Mucosa of descending colon (tissue), 3 donors: ENCODE data around the gene PRXL2A. TPM values are rescaled to one million over a fixed set of nuclear protein-coding genes. Genes with fewer than 3 reads are reported as not detected.

ENCODE experiments used
- ATAC-seq: fragments of 200-7000 bp; cut with Tn5 transposase; one replicate; pipeline ENCODE4 v1.9.1; 2020; ENCODE audit warnings: mild to moderate bottlenecking, moderate library complexity
- DNase-seq, 3 donors: peaks; one replicate each; pipeline ENCODE4 v3.0.0-alpha.2; 2020
- H3K36me3 ChIP-seq: fragments of 200-600 bp; one replicate; pipeline ENCODE4 v1.8.0; 2021; ENCODE audit warnings: low read depth, mild to moderate bottlenecking
- H3K4me1 ChIP-seq: fragments of 200-600 bp; one replicate; pipeline ENCODE4 v1.8.0; 2021; ENCODE audit warnings: low read depth, mild to moderate bottlenecking
- H3K4me3 ChIP-seq: fragments of 200-600 bp; one replicate; pipeline ENCODE4 v1.8.0; 2021; ENCODE audit warnings: mild to moderate bottlenecking
- H3K9me3 ChIP-seq: fragments of 200-600 bp; one replicate; pipeline ENCODE4 v1.8.0; 2021; ENCODE audit warnings: mild to moderate bottlenecking
- intact Hi-C, 2 donors: fragments of 100-400 bp; cut with DNase I in 1 of 2; cut with micrococcal nuclease in 1 of 2; formaldehyde crosslinking; loops; one replicate each; pipeline versions ENCODE4 v1.11.0 to v1.11.1; 2022; cut with DNase I, micrococcal nuclease
- total RNA-seq, 3 donors: library from RNA; stranded (reverse); fragmentation: NEBNext Ultra II Directional in 2 of 3; extraction: Animal tissue kit (Norgen Biotek cat#: 25700) in 2 of 3; gene quantifications; one replicate each; pipeline versions ENCODE4 v1.2.1 to v1.2.4, GENCODE V29; 2021 to 2023
- TF ChIP-seq, protein P1 (sequence below): fragments of 200-600 bp; IDR thresholded peaks from one replicate; pipeline ENCODE4 v1.8.0; 2022; ENCODE audit warnings: antibody characterized with exemption, mild to moderate bottlenecking
- donor health status: DM: no; HTN: no; CAD: no; lungs with moderate emphysema.
- donor health status: DM: no; HTN: no; CAD: no.
- donor health status: DM: no; HTN: yes; CAD: no.

PRXL2A gene
- total RNA-seq, 3 donors from 2014 or later = 95.2 to 123 (median 95.8) TPM

GRCh38 chr10:80461208-80462183 lies 53.1 kb downstream of the PRXL2A start:
- TF ChIP-seq, protein P1, sequence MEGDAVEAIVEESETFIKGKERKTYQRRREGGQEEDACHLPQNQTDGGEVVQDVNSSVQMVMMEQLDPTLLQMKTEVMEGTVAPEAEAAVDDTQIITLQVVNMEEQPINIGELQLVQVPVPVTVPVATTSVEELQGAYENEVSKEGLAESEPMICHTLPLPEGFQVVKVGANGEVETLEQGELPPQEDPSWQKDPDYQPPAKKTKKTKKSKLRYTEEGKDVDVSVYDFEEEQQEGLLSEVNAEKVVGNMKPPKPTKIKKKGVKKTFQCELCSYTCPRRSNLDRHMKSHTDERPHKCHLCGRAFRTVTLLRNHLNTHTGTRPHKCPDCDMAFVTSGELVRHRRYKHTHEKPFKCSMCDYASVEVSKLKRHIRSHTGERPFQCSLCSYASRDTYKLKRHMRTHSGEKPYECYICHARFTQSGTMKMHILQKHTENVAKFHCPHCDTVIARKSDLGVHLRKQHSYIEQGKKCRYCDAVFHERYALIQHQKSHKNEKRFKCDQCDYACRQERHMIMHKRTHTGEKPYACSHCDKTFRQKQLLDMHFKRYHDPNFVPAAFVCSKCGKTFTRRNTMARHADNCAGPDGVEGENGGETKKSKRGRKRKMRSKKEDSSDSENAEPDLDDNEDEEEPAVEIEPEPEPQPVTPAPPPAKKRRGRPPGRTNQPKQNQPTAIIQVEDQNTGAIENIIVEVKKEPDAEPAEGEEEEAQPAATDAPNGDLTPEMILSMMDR = no peak
- ATAC-seq = peak; percentile 3
- intact Hi-C loops = no loop called here
- peak in 1 of 3 donors; percentile 54 for DNase-seq
- no peaks in the 10 kb centered on the region for H3K36me3 ChIP-seq
- no peaks in the 10 kb centered on the region for H3K9me3 ChIP-seq
- peaks cover 89% of the 10 kb centered on the region for H3K4me1 ChIP-seq
- no peak overlapping the region for H3K4me3 ChIP-seq

DNA sequence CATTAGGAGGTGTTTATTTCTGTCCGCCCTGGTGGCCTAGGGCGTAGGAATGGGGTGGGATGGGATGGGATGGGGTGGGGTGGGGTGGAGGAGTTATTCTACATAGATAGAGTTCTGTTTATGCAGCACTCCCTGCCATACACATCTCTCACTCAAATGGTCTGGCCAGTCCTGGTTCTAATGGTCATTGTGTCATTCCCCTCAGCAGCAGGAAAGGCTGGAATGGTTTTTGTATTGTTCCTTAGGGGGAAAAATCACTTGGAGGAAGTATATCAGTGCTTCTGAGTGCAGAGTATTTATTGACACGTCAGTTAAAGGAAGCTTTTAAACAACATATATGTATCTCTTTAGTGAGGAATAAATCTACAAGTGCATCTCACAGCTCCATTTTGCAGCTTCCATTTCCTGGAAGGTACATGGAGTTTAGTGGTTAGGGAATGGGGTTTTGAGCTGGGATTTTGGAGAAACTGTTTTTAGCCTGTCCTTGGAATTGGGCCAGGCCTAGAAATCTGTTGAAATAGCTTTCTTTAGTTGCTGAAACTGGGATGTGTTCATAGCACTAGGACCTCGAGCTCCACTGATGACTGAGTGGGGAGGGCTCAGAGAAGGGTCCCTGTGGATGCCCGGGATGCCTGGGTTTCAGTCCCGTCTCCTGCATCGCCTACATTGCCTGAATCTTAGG lies 54.1 kb downstream of the PRXL2A start:
- intact Hi-C loops = no loop called here
- H3K4me3 ChIP-seq = no peak overlapping the region
- no peak for DNase-seq

DNA sequence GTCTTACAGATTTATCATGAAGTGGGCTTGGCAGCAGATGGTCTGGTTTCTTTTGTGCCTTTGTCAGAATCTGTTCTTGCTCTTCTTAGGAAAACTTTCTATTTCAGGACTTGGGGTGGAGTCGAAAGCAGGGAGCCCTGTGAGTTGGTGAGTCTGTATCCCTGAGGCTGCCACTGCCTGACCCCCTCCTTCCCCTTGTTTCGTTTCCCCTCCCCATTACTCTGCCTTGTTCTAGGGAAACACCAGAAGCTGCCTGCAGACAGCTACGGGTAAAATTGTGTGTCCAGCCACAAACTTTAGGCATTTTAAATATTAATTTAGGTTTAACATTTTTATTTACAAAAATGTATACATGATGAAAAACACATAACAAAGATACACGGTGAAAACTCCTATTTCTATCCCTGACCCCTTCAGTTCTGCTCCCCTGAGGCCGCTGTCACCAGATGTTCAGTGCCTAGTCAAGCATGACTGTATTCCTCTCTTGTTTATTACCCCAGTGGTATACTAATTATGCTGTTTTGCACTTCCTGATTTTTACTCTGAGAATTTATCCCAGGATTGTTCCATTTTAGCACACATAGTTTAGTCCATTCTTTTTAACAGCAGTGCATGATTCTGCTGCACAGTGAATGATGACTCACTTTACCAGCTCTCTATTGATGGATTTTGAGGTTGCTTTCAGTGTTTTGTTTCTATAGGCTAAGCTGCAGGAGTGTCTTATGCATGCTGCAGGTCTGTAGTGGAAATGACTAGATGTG lies 54.8 kb downstream of the PRXL2A start:
- ATAC-seq = no peak
- H3K36me3 ChIP-seq = no peaks in the 10 kb centered on the region
- peaks cover 91% of the 10 kb centered on the region for H3K4me1 ChIP-seq
- DNase-seq = no peak
- TF ChIP-seq, protein P1 = no peak
- intact Hi-C loops = no loop called here
- H3K4me3 ChIP-seq = no peak overlapping the region
- H3K9me3 ChIP-seq = no peaks in the 10 kb centered on the region

More for the DNA sequence above, 54.1 kb downstream of the PRXL2A start:
- H3K9me3 ChIP-seq = no peaks in the 10 kb centered on the region
- H3K36me3 ChIP-seq = no peaks in the 10 kb centered on the region
- TF ChIP-seq, protein P1 = no peak
- H3K4me1 ChIP-seq = peaks cover 91% of the 10 kb centered on the region
- ATAC-seq = no peak

DNA sequence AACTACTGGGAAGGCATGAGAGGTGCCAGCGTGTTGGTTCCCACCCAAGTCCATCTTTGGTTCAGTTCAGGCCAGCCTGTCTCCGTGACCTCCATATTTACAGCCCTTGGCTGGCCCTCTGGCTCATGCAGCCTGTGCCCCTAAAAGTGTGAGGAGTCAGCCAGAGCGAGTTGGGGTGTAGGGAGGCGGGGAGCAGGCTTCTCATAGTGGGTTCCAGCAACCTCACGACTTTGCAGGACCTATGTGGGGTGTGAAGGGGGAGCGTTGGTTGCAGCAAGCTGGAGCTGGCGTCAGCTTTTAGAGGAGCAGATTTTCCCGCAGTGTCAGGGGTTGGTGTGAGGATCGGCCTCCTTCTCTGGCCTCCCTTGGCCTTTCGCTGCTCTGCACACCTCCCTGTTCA lies 55.5 kb downstream of the PRXL2A start:
- Histone ChIP-seq H3K36me3 (no peaks in the 10 kb centered on the region), H3K9me3 (no peaks in the 10 kb centered on the region), H3K4me3 (no peak overlapping the region), H3K4me1 (peaks cover 90% of the 10 kb centered on the region)
- ATAC-seq (no peak), DNase-seq (no peak)
- intact Hi-C loops = no loop called here
- TF ChIP-seq, protein P1 = no peak

DNA sequence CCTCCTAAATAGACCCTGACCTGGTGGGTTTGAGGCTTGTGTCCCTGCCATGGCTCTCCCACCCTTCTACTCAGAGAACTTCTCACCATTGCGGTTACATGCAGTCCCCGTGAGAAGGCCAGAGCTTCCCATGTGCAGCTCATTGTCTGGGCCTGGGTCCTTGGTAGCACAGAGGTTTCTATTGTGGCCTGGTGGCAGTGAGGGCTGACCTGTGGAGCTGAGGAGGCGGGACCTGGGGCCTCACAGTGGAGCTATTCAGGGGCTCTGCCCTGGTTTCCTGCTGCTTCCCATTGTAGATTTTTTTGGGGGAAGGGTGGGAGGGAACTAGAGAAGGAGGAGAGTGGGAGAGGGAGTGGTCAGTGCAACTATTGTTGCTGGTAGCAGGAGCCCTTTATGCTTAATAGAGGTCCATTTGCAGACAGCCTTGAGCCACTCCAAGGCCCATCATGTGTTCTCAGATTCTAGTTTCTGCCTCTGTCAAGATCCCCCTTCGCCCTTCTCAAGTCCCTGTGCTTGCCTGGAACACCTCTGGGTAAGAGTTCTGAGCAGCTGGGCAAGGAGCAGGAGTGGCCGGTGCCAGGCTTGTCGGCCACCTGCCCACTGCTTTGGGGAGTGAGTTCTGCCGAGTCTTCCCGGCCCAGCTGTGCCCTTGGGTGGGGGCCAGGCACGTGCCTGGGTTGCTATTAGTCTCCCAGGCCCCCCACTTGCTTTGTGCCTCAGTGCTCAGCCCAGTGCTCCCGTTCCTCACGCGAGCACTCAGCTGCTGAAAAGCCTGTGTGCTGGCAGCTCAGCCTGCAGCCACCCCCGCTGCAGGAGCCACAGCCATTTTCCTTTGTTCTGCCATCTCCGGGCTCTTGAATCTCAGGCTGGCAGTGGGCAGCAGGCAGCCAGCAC lies 56.5 kb downstream of the PRXL2A start:
- Histone ChIP-seq H3K36me3 (no peaks in the 10 kb centered on the region), H3K4me1 (peaks cover 89% of the 10 kb centered on the region), H3K4me3 (no peak overlapping the region), H3K9me3 (no peaks in the 10 kb centered on the region)
- TF ChIP-seq, protein P1 = no peak
- ATAC-seq (no peak), DNase-seq (no peak)
- intact Hi-C loops = no loop called here
